Kidney epithelial cell (primary cell): ENCODE measurements around the gene MYL6B. TPM values are rescaled to one million over a fixed set of nuclear protein-coding genes. Genes with fewer than 3 reads are reported as not detected.
"Not testable (repeated sequence)": the region's sequence is repeated elsewhere in the genome, so short reads cannot be mapped to it uniquely, and the experiment has no call there.

Experiments used
- DNase-seq: peaks from one replicate; pipeline ENCODE4 v3.0.0-alpha.2; 2010; ENCODE audit warnings: low read depth
- H3K27me3 ChIP-seq: 2 replicates; pipeline ENCODE4 v1.6.0; 2011; ENCODE audit warnings: low read length; ENCODE audit not compliant: control insufficient read depth, insufficient read depth
- H3K36me3 ChIP-seq: 2 replicates; pipeline ENCODE4 v1.5.1; 2011; ENCODE audit warnings: low read length; ENCODE audit not compliant: control insufficient read depth, insufficient read depth
- H3K4me3 ChIP-seq: 2 replicates; pipeline ENCODE4 v1.5.1; 2011; ENCODE audit warnings: low read depth, mild to moderate bottlenecking, control low read depth, low read length
- total RNA-seq: library from RNA; depleted of rRNA; stranded (reverse); fragments of >200 nt; gene quantifications from 2 replicates; pipeline ENCODE4 v1.2.3, GENCODE V29; 2015
- TF ChIP-seq, protein P1 (sequence below): IDR thresholded peaks from 2 replicates; pipeline ENCODE4 v1.5.1; 2011; ENCODE audit warnings: mild to moderate bottlenecking, moderate library complexity, low read length, control low read depth, inconsistent platforms; ENCODE audit not compliant: insufficient read depth, poor library complexity, severe bottlenecking

The MYL6B gene
- total RNA-seq, 1 donor from 2014 or later, result 107 TPM

GRCh38 chr12:56153678-56154065 is 1.3 kb downstream of the MYL6B start:
- Histone ChIP-seq H3K4me3 (no peak overlapping the region), H3K36me3 (peaks cover 2% of the 10 kb centered on the region), H3K27me3 (no peaks in the 10 kb centered on the region)
- TF ChIP-seq, protein P1, sequence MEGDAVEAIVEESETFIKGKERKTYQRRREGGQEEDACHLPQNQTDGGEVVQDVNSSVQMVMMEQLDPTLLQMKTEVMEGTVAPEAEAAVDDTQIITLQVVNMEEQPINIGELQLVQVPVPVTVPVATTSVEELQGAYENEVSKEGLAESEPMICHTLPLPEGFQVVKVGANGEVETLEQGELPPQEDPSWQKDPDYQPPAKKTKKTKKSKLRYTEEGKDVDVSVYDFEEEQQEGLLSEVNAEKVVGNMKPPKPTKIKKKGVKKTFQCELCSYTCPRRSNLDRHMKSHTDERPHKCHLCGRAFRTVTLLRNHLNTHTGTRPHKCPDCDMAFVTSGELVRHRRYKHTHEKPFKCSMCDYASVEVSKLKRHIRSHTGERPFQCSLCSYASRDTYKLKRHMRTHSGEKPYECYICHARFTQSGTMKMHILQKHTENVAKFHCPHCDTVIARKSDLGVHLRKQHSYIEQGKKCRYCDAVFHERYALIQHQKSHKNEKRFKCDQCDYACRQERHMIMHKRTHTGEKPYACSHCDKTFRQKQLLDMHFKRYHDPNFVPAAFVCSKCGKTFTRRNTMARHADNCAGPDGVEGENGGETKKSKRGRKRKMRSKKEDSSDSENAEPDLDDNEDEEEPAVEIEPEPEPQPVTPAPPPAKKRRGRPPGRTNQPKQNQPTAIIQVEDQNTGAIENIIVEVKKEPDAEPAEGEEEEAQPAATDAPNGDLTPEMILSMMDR, result no peak
- no peak for DNase-seq

GRCh38 chr12:56154246-56154771 is 1.9 kb downstream of the MYL6B start:
- no peaks in the 10 kb centered on the region for H3K27me3 ChIP-seq
- H3K4me3 ChIP-seq, result no peak overlapping the region
- TF ChIP-seq, protein P1, result no peak
- no peak for DNase-seq
- peaks cover 2% of the 10 kb centered on the region for H3K36me3 ChIP-seq

GRCh38 chr12:56154818-56155217 is 2.4 kb downstream of the MYL6B start:
- Histone ChIP-seq H3K36me3 (peaks cover 2% of the 10 kb centered on the region), H3K27me3 (no peaks in the 10 kb centered on the region), H3K4me3 (no peak overlapping the region)
- TF ChIP-seq, protein P1, result no peak
- no peak for DNase-seq

DNA sequence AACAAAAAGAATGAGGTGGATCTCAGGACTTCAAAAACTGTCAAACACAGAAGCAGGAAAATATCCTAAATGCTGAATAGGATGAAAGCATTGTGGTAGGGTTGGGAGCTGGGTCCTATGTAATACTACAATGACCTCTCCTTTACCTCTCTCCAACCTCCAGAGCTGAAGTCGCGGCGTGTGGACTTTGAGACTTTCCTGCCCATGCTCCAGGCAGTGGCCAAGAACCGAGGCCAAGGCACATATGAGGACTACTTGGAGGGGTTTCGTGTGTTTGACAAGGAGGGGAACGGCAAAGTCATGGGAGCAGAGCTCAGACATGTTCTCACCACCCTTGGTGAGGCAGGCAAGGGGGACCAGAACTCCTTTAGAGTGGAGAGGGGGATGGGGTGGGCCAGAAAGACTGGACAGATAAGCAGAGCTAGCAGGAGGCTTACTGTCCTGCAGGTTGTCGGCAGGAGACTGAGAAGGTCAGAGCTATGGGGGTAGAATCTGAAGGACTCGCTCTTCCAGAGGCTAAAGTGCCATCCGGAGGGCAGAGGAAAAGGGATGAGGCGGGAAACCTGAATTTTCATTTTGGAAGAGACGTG is 3.0 kb downstream of the MYL6B start:
- no peak for DNase-seq
- Histone ChIP-seq H3K4me3 (no peak overlapping the region), H3K27me3 (no peaks in the 10 kb centered on the region), H3K36me3 (peaks cover 4% of the 10 kb centered on the region)
- TF ChIP-seq, protein P1, result no peak

DNA sequence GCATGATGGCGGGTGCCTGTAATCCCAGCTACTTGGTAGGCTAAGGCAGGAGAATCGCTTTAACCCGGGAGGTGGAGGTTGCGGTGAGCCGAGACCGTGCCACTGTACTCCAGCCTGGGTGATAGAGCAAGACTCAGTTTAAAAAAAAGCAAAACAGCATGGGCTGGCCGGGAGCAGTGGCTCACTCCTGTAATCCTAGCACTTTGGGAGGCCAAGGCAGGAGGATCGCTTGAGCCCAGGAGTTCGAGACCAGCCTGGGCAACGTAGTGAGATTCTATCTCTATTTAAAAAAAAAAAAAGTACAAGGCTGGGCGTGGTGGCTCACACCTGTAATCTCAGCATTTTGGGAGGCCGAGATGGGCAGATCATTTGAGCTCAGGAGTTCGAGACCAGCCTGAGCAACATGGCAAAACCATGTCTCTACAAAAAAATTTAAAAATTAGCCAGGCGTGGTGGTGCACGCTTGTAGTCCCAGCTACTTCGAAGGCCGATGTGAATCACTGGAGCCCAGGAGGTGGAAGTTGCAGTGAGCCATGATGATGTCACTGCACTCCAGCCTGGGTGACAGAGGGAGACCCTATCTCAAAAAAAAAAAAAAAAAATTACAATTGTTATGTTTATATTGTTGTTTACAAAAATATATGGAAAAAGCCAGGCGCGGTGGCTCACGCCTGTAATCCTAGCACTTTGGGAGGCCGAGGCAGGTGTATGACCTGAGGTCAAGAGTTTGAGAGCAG is 4.2 kb downstream of the MYL6B start:
- peak overlapping the region; percentile 32 for H3K4me3 ChIP-seq
- not testable (repeated sequence) for DNase-seq, H3K36me3 ChIP-seq, H3K27me3 ChIP-seq

GRCh38 chr12:56157201-56158028 is 5.0 kb downstream of the MYL6B start:
- Histone ChIP-seq H3K36me3 (peaks cover 8% of the 10 kb centered on the region), H3K4me3 (peak overlapping the region; percentile 32), H3K27me3 (no peaks in the 10 kb centered on the region)
- peak; percentile 48 for DNase-seq
- TF ChIP-seq, protein P1, result peak; percentile 70
